Measurements from ENCODE around the gene RBBP9. TPM values are rescaled to one million over a fixed set of nuclear protein-coding genes. Genes with fewer than 3 reads are reported as not detected.

Gene RBBP9
- total and polyA plus RNA-seq, 2 donors (not counting 3 experiments of a cell fraction or from before 2014, with no cell fraction given), result 8.5 to 17.0 TPM

- no peaks in the 10 kb centered on the region for H3K79me2 ChIP-seq (ENCODE audit: control insufficient read depth, insufficient read depth, low read length)
- no peaks in the 10 kb centered on the region for H3K9me3 ChIP-seq (replicated peaks; ENCODE audit: control insufficient read depth, insufficient read depth, low read length)
- BruUV-seq (replicated peaks), result no TSS peak
- ChIA-PET CTCF (interaction anchor here (0.6 kb wide), 1 partner anchor 1187 kb away, joined by 3 read pairs; no protein-coding TSS in a partner anchor), POLR2A (interaction anchor here (0.7 kb wide), 1 partner anchor 358 kb away, joined by 6 read pairs; no protein-coding TSS in a partner anchor)
- no peak overlapping the region for H3K4me3 ChIP-seq (replicated peaks in 1 of 3; ENCODE audit: insufficient read depth in 1 of 3, low read depth in 1 of 3, low read length in 3 of 3)
- H3K9me1 ChIP-seq (replicated peaks; ENCODE audit: control insufficient read depth, extremely low read depth, insufficient read depth, low read length), result no peaks in the 10 kb centered on the region
- no peaks in the 10 kb centered on the region for H4K20me1 ChIP-seq (replicated peaks; ENCODE audit: control insufficient read depth, extremely low read depth, insufficient read depth, low read length)
- no peaks in the 10 kb centered on the region for H3K4me1 ChIP-seq (ENCODE audit: control insufficient read depth, extremely low read depth, insufficient read depth, low read length)
- DNase-seq (ENCODE audit: low read depth, low spot score) (no peak), FAIRE-seq (no peak)
- H3K4me2 ChIP-seq (ENCODE audit: insufficient read depth, low read length), result no peak overlapping the region
- no peak overlapping the region for H3K9ac ChIP-seq (replicated peaks; ENCODE audit: extremely low read depth, insufficient read depth, low read length)
- TF ChIP-seq MYC (IDR thresholded peaks at IDR 0.05; ENCODE audit: low read depth, low read length) (no peak), EZH2 (IDR thresholded peaks at IDR 0.05; ENCODE audit: borderline replicate concordance, low read depth, low read length, severe bottlenecking) (no peak)
- intact Hi-C loops (cut with micrococcal nuclease), result no loop called here
- no peaks in the 10 kb centered on the region for H3K27me3 ChIP-seq (ENCODE audit: control insufficient read depth in 2 of 2, insufficient read depth in 2 of 2, low read length in 2 of 2)
- dilution Hi-C loops (cut with MboI; ENCODE audit: extremely low pct_ligation_motif_present, low sequenced_read_pairs), result no loop called here
- no peak overlapping the region for H3K27ac ChIP-seq (ENCODE audit: insufficient read depth, low read depth, low read length)
- H2AFZ ChIP-seq (ENCODE audit: low read depth, low read length), result no peak overlapping the region
- no peaks in the 10 kb centered on the region for H3K36me3 ChIP-seq (ENCODE audit: control insufficient read depth in 2 of 2, extremely low read depth in 1 of 2, insufficient read depth in 2 of 2, low read length in 2 of 2)
These were observed 60.2 kb downstream of the RBBP9 start for GRCh38 chr20:18436847-18437246.

MicroRNAs encoded within 50 kb of the gene (microRNA counts, 767-probe panel; counts per million panel counts)
- 723 counts per million, percentile 96 among the panel's probes with 10 or more counts for microRNA hsa-miR-3192

Small RNA genes lying within 50 kb of the gene (microRNA-seq; reads per million reads assigned to microRNA genes)
- not detected for gene MIR3192 (ENCODE audit: borderline number of aligned reads, borderline replicate concordance)

Small RNA genes lying within 50 kb of the gene (small RNA-seq; reads per million reads assigned to genes)
- gene MIR3192 (ENCODE audit: insufficient read depth, insufficient read length, low read depth, low replicate concordance), result not detected

Other genes with a start within 250 kb of the RBBP9 start
- gene ZNF133, start 208.7 kb downstream of the RBBP9 start, total RNA-seq, result 11.1 and 12.2 TPM in 2 replicates
- gene ZNF133, start 208.7 kb downstream of the RBBP9 start, polyA plus RNA-seq, result 13.8 and 15.1 TPM in 2 replicates
- 1.8 and 3.0 TPM in 2 replicates for gene DZANK1, start 30.2 kb downstream of the RBBP9 start, total RNA-seq
- 0.97 and 1.1 TPM in 2 replicates for gene DZANK1, start 30.2 kb downstream of the RBBP9 start, polyA plus RNA-seq
- gene POLR3F, start 29.8 kb downstream of the RBBP9 start, total RNA-seq, result 9.8 and 10.2 TPM in 2 replicates
- gene POLR3F, start 29.8 kb downstream of the RBBP9 start, polyA plus RNA-seq, result 2.7 and 4.5 TPM in 2 replicates
- 38.0 and 42.5 TPM in 2 replicates for gene SEC23B, start 10.7 kb upstream of the RBBP9 start, total RNA-seq
- 38.7 and 44.0 TPM in 2 replicates for gene SEC23B, start 10.7 kb upstream of the RBBP9 start, polyA plus RNA-seq
- 54.1 and 62.4 TPM in 2 replicates for gene SMIM26, start 70.2 kb upstream of the RBBP9 start, total RNA-seq
- 54.0 and 92.0 TPM in 2 replicates for gene SMIM26, start 70.2 kb upstream of the RBBP9 start, polyA plus RNA-seq
- gene DTD1, start 90.8 kb upstream of the RBBP9 start, total RNA-seq, result 50.8 and 62.9 TPM in 2 replicates
- 39.6 and 48.2 TPM in 2 replicates for gene DTD1, start 90.8 kb upstream of the RBBP9 start, polyA plus RNA-seq